Renal cortical epithelial cell (primary cell): ENCODE data around the gene SLC6A9. TPM values are rescaled to one million over a fixed set of nuclear protein-coding genes. Genes with fewer than 3 reads are reported as not detected.
A peak's percentile ranks its signal among the peaks of the same experiment; 100 is the strongest.

Experiments
- DNase-seq: peaks from one replicate; pipeline ENCODE4 v3.0.0-alpha.2; 2011; ENCODE audit warnings: low read depth
- total RNA-seq: library from RNA; depleted of rRNA; stranded (reverse); fragments of >200 nt; gene quantifications from 2 replicates; pipeline ENCODE4 v1.2.3, GENCODE V29; 2014

Gene SLC6A9
- total RNA-seq, 1 donor from 2014 or later = 5.0 TPM

- DNase-seq = no peak
Observed at GRCh38 chr1:43983253-43983899, 47.9 kb downstream of the SLC6A9 start.

DNA sequence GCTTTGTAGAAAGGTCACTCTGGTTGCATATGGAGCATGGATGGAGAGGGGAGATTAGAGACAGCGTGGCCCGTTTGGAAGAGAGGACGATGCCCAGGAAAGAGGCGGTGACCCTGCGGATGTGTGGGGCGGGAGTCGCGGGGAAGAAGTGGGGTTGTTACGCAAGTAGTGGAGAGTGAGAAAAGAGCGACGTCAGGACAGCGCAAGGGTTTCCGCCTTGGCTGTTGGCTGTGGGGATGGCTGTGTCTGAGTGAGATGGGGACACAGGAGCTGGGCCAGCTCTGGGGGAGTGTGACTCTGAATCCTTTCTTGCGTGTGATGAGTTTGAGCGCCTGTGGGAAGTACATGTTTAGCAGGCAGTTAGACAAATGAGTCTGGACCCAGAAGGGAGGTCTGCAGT is 48.5 kb downstream of the SLC6A9 start:
- DNase-seq = no peak

DNA sequence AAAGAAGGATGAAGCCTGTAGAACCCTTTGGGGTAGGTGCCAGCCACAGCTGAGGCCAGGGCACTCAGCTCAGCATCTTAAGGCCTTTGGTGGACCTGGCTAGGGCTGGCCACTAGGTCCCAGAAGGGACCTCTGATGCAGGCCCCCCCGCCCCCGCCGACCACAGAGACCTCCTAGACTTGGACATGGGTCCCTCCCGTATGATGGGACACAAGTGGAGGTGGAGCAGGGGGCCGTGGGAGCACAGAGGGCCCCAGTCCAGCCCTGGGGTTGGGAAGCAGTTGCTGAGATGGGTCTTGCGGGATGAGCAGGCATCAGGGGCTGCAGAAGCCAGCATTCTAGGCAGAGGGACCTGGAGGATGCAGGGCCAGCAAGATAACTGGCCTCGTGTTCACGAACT is 49.0 kb downstream of the SLC6A9 start:
- DNase-seq = no peak

- DNase-seq = no peak
Observed at GRCh38 chr1:43981636-43982035, 49.6 kb downstream of the SLC6A9 start.

GRCh38 chr1:43981135-43981491 is 50.1 kb downstream of the SLC6A9 start:
- no peak for DNase-seq

DNA sequence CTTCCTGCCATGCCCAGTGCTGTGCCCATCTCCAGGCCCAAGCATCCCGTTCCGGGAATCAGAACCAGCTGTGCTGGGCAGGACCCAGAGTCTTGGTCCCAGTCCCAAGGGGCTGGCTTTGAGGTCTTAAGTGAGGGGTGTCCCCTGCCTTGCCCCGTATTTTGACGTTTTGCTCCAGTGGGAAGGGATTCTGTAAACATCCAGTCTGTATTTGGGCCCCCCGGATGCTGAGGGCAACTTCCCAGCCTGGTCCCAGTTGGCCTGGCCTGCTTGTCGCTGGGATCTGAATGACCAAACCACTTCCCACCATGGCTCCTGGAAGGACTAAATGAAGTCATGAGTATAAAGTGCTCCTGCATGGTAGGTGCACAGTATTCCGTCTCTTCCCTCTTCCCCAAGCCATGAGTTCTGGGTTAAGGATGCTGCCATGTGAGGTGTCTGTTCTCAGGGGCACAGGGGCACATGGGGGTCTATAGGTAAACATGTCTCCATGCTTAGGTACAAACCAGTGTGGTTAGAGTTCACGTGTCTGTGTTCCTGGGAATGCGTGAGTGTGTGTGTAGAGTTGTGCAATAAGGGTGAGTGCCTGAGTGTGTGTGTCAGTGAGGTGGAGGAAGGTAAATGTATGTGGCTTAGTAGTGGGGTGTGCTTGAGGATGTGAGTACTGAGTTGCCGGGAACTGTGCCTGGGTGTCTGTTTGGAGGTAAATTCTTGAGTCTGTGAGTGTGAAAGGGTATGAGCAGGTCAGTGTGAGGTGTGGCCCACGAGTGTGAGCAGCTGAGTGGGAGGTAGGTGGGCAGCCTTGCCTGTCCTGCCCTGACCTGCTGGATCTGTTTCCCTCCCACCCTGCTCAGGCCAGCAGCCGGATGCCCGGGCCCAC is 50.8 kb downstream of the SLC6A9 start:
- peak; percentile 34 for DNase-seq

- no peak for DNase-seq
Observed at GRCh38 chr1:43979528-43980254, 51.6 kb downstream of the SLC6A9 start.

DNA sequence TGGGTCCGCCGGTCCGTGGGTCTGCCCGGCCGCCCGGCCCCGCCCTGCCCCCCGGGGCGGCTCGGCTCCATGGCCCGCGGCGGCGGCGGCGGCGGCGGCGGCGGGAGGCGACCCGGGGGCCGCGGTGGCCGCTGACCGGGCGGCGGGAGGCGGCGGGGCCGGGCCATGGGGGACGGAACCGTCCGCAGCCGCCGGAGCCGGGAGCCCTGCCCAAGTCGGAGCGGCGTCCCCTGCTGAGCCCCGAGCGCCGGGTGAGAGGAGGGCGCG is 52.1 kb downstream of the SLC6A9 start:
- DNase-seq = no peak

DNA sequence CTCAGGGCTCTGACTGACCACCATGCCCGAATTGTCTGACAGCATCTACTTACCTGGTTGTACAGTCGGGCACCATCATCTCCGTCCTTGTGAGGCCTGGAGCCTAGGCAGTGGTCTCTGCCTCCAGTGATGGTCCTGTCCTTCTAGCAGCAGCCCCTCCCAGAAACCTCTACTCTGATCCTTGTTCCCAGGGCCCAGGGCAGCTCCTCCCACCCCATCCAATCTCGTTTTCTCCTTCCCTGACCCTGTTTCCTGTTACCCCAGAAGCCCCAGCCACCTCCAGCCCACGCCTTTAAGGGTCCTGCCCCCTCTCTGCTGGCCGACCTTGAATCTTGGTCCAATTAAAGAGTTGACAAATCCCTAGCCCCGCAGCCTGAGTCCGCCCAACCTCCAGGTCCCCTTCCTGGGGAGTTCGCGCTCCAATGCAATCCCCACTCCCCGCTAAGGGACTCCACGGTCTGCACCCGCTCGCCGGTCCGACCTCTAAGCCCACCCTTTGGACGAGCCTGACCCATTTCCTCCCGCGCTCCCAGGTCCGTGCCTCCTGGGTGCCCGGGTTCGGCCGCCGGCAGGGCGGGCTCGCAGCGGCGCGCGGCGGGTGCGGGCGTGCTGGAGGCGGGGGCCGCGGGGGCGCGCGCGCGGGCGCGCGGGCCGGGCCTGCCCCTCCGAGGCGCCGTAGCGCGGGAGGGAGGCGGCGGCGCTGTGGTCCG is 52.6 kb downstream of the SLC6A9 start, which contains the start of gene B4GALT2:
Gene B4GALT2 (plus strand): TSS at position 660 of the 710 bp plus-strand sequence. CDS start 1,951 bp downstream, outside the sequence.
- no peak for DNase-seq

DNA sequence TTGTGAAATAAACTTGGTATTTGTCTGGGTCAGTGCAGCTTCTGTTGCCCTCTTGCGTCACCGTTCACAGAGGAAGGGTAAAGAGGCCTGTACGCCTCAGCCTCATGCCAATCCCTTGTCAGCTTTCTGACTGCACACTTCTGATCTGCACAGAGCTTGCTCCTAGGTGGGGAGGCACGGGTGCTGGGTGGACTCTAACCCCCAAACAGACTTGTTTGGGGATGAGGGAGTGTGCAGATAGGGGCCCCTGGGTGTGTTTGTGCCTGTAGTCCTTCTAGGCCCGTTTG is 53.1 kb downstream of the SLC6A9 start:
- no peak for DNase-seq

GRCh38 chr1:43977376-43978263 is 53.6 kb downstream of the SLC6A9 start:
- no peak for DNase-seq

GRCh38 chr1:43976890-43977289 is 54.4 kb downstream of the SLC6A9 start:
- DNase-seq = no peak

DNA sequence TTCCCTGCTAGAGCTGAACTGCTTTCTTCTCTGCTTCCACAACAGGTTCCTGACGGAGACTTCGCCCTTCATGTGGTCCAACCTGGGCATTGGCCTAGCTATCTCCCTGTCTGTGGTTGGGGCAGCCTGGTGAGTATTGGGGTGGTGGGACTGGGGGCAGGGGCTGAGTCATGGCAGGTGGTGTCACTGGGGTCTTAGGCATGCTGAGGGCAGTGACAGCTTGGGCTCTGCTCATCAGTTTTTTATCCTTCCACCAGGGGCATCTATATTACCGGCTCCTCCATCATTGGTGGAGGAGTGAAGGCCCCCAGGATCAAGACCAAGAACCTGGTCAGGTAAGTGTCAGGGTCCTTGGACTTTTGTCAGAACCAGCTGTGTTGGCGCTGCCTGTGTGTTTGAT is 55.2 kb downstream of the SLC6A9 start:
- no peak for DNase-seq

GRCh38 chr1:43975249-43975961 is 55.9 kb downstream of the SLC6A9 start:
- DNase-seq = no peak

- peak; percentile 74 for DNase-seq
Observed at GRCh38 chr1:43974443-43975248, 56.6 kb downstream of the SLC6A9 start, which contains the start of gene ATP6V0B. ATP6V0B (plus strand) TSS chr1:43974960; CDS start chr1:43975041, 81 bp downstream.

- DNase-seq = no peak
Observed at GRCh38 chr1:43973981-43974442, 57.2 kb downstream of the SLC6A9 start.

- no peak for DNase-seq
Observed at GRCh38 chr1:43971336-43971980, 59.8 kb downstream of the SLC6A9 start.

DNA sequence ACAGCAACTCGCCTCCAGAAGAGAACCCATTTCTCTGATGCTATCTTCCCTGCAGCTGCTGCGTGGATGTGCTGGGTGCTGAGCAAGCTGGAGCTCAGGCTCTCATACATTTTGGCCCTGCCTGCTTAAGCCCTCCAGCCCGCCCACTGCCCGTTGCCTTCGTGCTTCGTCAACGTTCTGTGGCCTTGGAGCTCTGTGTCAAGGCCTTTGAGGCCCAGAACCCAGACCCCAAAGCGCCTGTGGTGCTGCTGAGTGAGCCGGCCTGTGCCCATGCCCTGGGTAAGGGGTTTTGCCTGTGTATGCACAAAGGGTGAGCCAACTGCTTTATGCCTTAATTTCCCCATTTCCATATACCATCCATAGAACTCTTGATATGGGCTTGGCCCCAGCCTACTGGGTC is 60.4 kb downstream of the SLC6A9 start:
- DNase-seq = no peak

GRCh38 chr1:43970502-43970901 is 60.8 kb downstream of the SLC6A9 start:
- no peak for DNase-seq
